Testis (tissue), 3 donors: ENCODE measurements around the gene RAB3A. TPM values are rescaled to one million over a fixed set of nuclear protein-coding genes. Genes with fewer than 3 reads are reported as not detected.

Experiments
- DNase-seq: peaks from one replicate; pipeline ENCODE4 v3.0.0-alpha.2; 2019
- H3K27ac ChIP-seq, 2 donors: fragments of 200-600 bp; sonication (generic); one replicate each; pipeline ENCODE4 v1.5.1; 2019
- H3K27me3 ChIP-seq: fragments of 200-600 bp; sonication (generic); one replicate; pipeline ENCODE4 v1.5.1; 2019
- H3K36me3 ChIP-seq: fragments of 200-600 bp; sonication (generic); one replicate; pipeline ENCODE4 v1.5.1; 2017; ENCODE audit warnings: low read depth; ENCODE audit errors: missing control alignments
- H3K4me1 ChIP-seq: fragments of 200-600 bp; sonication (generic); one replicate; pipeline ENCODE4 v1.5.1; 2019
- H3K4me3 ChIP-seq, 2 donors: fragments of 200-600 bp; sonication (generic); one replicate each; pipeline ENCODE4 v1.5.1; 2017 to 2019
- H3K9me3 ChIP-seq: fragments of 200-600 bp; sonication (generic); one replicate; pipeline ENCODE4 v1.5.1; 2017
- CTCF ChIP-seq, 3 experiments: fragments of 450-650 bp in 2 of 3; fragments of 200-600 bp in 1 of 3; sonication (generic) in 1 of 3; IDR thresholded peaks; one replicate each; pipeline ENCODE4 v1.5.1; 2016 to 2019; ENCODE audit warnings: antibody characterized with exemption in 3 of 3, mild to moderate bottlenecking in 2 of 3, moderate library complexity in 1 of 3
- POLR2A ChIP-seq: fragments of 450-650 bp; IDR thresholded peaks from one replicate; pipeline ENCODE4 v1.6.1; 2017; ENCODE audit warnings: antibody characterized with exemption, mild to moderate bottlenecking, moderate library complexity
- WGBS, 2 donors: methylation state at CpG; one replicate each; pipeline ENCODE4 v1.1.5; 2018; 5-methylcytosine and 5-hydroxymethylcytosine counted together
- intact Hi-C: fragments of 100-400 bp; cut with DNase I; formaldehyde crosslinking; loops from one replicate; pipeline ENCODE4 v1.15.1; 2023; ENCODE audit warnings: low total_unique reads
- polyA plus RNA-seq: library from polyadenylated mRNA; stranded (reverse); fragments of 350-450 nt; fragmentation: Illumina TruSeq; extraction: RNeasy Lipid Tissue Mini Kit (QIAGEN cat#74804); gene quantifications from one replicate; pipeline ENCODE4 v1.2.3, GENCODE V29; 2014; ENCODE audit warnings: low read depth, low replicate concordance; ENCODE audit not compliant: insufficient read depth
- small RNA-seq, 2 donors: library from RNA; depleted of rRNA; stranded (forward); fragments of <200 nt; gene quantifications; one replicate each; pipeline ENCODE3, GENCODE V24; 2016
- total RNA-seq, 2 donors: library from RNA; depleted of rRNA; stranded (reverse); fragments of >200 nt; gene quantifications; one replicate each; pipeline ENCODE4 v1.2.3, GENCODE V29; 2016

The RAB3A gene
- total and polyA plus RNA-seq, 3 donors from 2014 or later, result 2.8 to 6.3 (median 4.6) TPM

GRCh38 chr19:18150776-18151624, 52.8 kb downstream of the RAB3A start:
- Histone ChIP-seq H3K4me1 (peaks cover 15% of the 10 kb centered on the region), H3K9me3 (no peaks in the 10 kb centered on the region), H3K27ac (no peak overlapping the region), H3K4me3 (no peak overlapping the region), H3K27me3 (no peaks in the 10 kb centered on the region), H3K36me3 (no peaks in the 10 kb centered on the region)
- intact Hi-C loops, result no loop called here
- no peak for TF ChIP-seq CTCF (IDR thresholded peaks at IDR 0.05)
- TF ChIP-seq POLR2A, result no peak
- no peak for DNase-seq
- whole genome bisulfite sequencing, 2 donors, result 82 to 84% methylated on average over 10 to 18 of the region's 18 CpGs

GRCh38 chr19:18149596-18149975, 54.3 kb downstream of the RAB3A start:
- peaks cover 11% of the 10 kb centered on the region for H3K4me1 ChIP-seq
- H3K9me3 ChIP-seq, result no peaks in the 10 kb centered on the region
- no peak for TF ChIP-seq POLR2A
- TF ChIP-seq CTCF (IDR thresholded peaks at IDR 0.05), result no peak
- no peak for DNase-seq
- intact Hi-C loops, result no loop called here
- no peak overlapping the region for H3K27ac ChIP-seq
- no peaks in the 10 kb centered on the region for H3K27me3 ChIP-seq
- no peak overlapping the region for H3K4me3 ChIP-seq
- H3K36me3 ChIP-seq, result no peaks in the 10 kb centered on the region
- WGBS, 2 donors, result 84 to 91% methylated on average over 7 to 16 of the region's 16 CpGs

- Histone ChIP-seq H3K36me3 (no peaks in the 10 kb centered on the region), H3K9me3 (no peaks in the 10 kb centered on the region), H3K4me3 (no peak overlapping the region), H3K4me1 (peaks cover 4% of the 10 kb centered on the region), H3K27me3 (no peaks in the 10 kb centered on the region), H3K27ac (no peak overlapping the region)
- 95% methylated on average over 13 of the region's 13 CpGs for WGBS, 2 donors
- no peak for DNase-seq
- no peak for TF ChIP-seq CTCF (IDR thresholded peaks at IDR 0.05)
- no peak for TF ChIP-seq POLR2A
- intact Hi-C loops, result no loop called here
Observed at GRCh38 chr19:18147396-18147795, 56.4 kb downstream of the RAB3A start.

Small RNAs within 50 kb of the gene (small RNA-seq; reads per million reads assigned to genes)
- 0 reads per million in 2 donors for gene IFI30

Other genes starting within 250 kb of the RAB3A start
- 10 to 100 TPM; 10.3 to 15.9 TPM for gene KCNN1, start 236.9 kb downstream of the RAB3A start, total RNA-seq
- gene KCNN1, start 236.9 kb downstream of the RAB3A start, polyA plus RNA-seq, result 4.4 TPM
- gene ARRDC2, start 195.9 kb downstream of the RAB3A start, total RNA-seq, result 10 to 100 TPM; 13.0 to 15.3 TPM
- gene ARRDC2, start 195.9 kb downstream of the RAB3A start, polyA plus RNA-seq, result 10.3 TPM
- gene IL12RB1, start 117.1 kb downstream of the RAB3A start, total RNA-seq, result 1 to 10 TPM in 1 of 2 donors, under 1 TPM in 1; 0.39 to 2.5 TPM
- 1.8 TPM for gene IL12RB1, start 117.1 kb downstream of the RAB3A start, polyA plus RNA-seq
- gene MAST3, start 106.3 kb downstream of the RAB3A start, total RNA-seq, result 10 to 100 TPM in 1 of 2 donors, 1 to 10 TPM in 1; 9.7 to 11.2 TPM
- 5.0 TPM for gene MAST3, start 106.3 kb downstream of the RAB3A start, polyA plus RNA-seq
- 10 to 100 TPM; 87.6 to 94.3 TPM for gene PIK3R2, start 50.9 kb downstream of the RAB3A start, total RNA-seq
- gene PIK3R2, start 50.9 kb downstream of the RAB3A start, polyA plus RNA-seq, result 21.0 TPM
- gene IFI30, start 30.2 kb downstream of the RAB3A start, total RNA-seq, result 1 to 10 TPM; 3.2 to 7.4 TPM
- gene IFI30, start 30.2 kb downstream of the RAB3A start, polyA plus RNA-seq, result 47.6 TPM
- 10 to 100 TPM; 15.2 to 15.8 TPM for gene MPV17L2, start 10.8 kb downstream of the RAB3A start, total RNA-seq
- 11.2 TPM for gene MPV17L2, start 10.8 kb downstream of the RAB3A start, polyA plus RNA-seq
- 10 to 100 TPM in 1 of 2 donors, 1 to 10 TPM in 1; 7.1 to 19.5 TPM for gene PDE4C, start 22.4 kb upstream of the RAB3A start, total RNA-seq
- 5.7 TPM for gene PDE4C, start 22.4 kb upstream of the RAB3A start, polyA plus RNA-seq
- 10 to 100 TPM; 30.1 to 62.3 TPM for gene IQCN, start 70.4 kb upstream of the RAB3A start, total RNA-seq
- 88.1 TPM for gene IQCN, start 70.4 kb upstream of the RAB3A start, polyA plus RNA-seq
- gene JUND, start 77.6 kb upstream of the RAB3A start, total RNA-seq, result 100 to 1,000 TPM; 615 to 654 TPM
- 96.4 TPM for gene JUND, start 77.6 kb upstream of the RAB3A start, polyA plus RNA-seq
- gene LSM4, start 119.0 kb upstream of the RAB3A start, total RNA-seq, result 100 to 1,000 TPM; 212 to 241 TPM
- gene LSM4, start 119.0 kb upstream of the RAB3A start, polyA plus RNA-seq, result 196 TPM
- 10 to 100 TPM; 12.4 to 16.2 TPM for gene PGPEP1, start 136.6 kb upstream of the RAB3A start, total RNA-seq
- gene PGPEP1, start 136.6 kb upstream of the RAB3A start, polyA plus RNA-seq, result 10.8 TPM
- gene GDF15, start 182.1 kb upstream of the RAB3A start, total RNA-seq, result 1 to 10 TPM in 1 of 2 donors, under 1 TPM in 1; 0.93 to 2.5 TPM
- 1.0 TPM for gene GDF15, start 182.1 kb upstream of the RAB3A start, polyA plus RNA-seq
- gene LRRC25, start 193.6 kb upstream of the RAB3A start, total RNA-seq, result 1 to 10 TPM; 1.6 to 4.0 TPM
- gene LRRC25, start 193.6 kb upstream of the RAB3A start, polyA plus RNA-seq, result 3.4 TPM
- gene SSBP4, start 215.4 kb upstream of the RAB3A start, total RNA-seq, result 100 to 1,000 TPM in 1 of 2 donors, 10 to 100 TPM in 1; 90.3 to 118 TPM
- gene SSBP4, start 215.4 kb upstream of the RAB3A start, polyA plus RNA-seq, result 80.5 TPM
- gene ISYNA1, start 234.1 kb upstream of the RAB3A start, total RNA-seq, result 1,000 to 10,000 TPM in 1 of 2 donors, 100 to 1,000 TPM in 1; 1,000 to 1,122 TPM
- 493 TPM for gene ISYNA1, start 234.1 kb upstream of the RAB3A start, polyA plus RNA-seq